GM21529 (cell line): ENCODE data around the gene MYOM1.
"Not testable (repeated sequence)": the region's sequence is repeated elsewhere in the genome, so short reads cannot be mapped to it uniquely, and the experiment has no call there.

Source experiments
- ATAC-seq: cut with Tn5 transposase; IDR thresholded peaks from one replicate; pipeline ENCODE4 v1.9.1; 2021; ENCODE audit not compliant: unreplicated experiment

MYOM1 gene

GRCh38 chr18:3040881-3041280, 178.9 kb downstream of the MYOM1 start:
- no peak for ATAC-seq

DNA sequence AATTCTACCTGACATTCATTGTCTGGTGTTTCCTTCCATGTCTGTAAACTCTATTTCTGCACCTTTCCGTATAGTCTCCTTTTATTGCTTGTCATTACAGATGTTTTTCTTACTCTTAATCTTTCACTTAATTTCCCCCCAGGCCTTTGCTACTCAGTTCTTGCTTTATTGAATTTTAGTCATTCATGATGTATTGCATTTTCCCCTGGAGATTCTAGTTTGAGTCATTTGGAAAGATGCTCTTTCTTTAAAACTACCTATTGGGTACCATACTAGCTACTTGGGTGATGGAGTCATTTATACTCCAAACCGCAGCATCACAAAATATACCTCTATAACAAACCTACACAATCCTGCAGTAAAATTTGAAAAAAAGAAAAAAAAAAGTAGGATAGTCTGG, 179.6 kb downstream of the MYOM1 start:
- ATAC-seq = no peak

DNA sequence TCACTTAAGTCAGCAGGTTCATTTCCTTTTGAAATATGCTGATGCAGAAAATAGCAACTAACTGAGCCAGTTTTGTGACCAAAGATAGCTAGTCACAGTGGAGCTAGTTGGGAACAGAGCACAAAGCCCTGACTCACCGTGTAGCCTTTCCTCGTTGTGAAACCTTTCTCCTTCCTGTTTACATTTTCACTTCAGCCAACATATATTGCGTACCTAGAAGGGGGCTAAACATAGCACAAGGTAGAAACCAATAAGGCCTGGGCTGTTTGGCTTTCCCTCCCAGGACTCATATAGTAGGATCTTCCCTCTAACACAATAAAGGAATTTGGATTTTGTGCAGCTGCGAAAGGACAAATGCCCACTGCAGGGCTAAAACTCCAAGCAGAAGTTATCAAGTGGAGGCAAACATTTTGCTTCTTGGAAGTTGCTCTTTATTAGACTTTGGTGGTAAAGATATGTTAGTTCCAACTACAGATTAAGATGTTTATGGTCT, 182.3 kb downstream of the MYOM1 start:
- peak; percentile 99 for ATAC-seq

- no peak for ATAC-seq
Measured at GRCh38 chr18:3036108-3036507, 183.7 kb downstream of the MYOM1 start.

DNA sequence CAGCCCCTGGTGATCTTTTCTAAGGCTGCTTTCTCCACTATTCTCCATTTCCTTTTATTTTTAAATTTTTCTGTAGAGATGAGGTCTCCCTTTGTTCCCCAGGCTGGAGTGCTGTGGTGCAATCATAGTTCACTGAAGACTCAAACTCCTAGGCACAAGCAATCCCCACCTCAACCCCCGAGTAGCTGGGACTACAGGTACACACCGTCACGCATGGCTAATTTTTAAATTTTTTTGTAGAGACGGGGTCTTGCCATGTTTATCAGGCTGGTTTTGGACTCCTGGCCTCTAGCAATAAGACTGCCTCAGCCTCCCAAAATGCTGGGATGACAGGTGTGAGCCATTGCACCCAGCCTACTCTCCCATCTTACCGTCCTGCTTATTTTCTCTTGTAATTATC, 184.1 kb downstream of the MYOM1 start:
- no peak for ATAC-seq

GRCh38 chr18:3032721-3033120, 187.0 kb downstream of the MYOM1 start:
- ATAC-seq = no peak

DNA sequence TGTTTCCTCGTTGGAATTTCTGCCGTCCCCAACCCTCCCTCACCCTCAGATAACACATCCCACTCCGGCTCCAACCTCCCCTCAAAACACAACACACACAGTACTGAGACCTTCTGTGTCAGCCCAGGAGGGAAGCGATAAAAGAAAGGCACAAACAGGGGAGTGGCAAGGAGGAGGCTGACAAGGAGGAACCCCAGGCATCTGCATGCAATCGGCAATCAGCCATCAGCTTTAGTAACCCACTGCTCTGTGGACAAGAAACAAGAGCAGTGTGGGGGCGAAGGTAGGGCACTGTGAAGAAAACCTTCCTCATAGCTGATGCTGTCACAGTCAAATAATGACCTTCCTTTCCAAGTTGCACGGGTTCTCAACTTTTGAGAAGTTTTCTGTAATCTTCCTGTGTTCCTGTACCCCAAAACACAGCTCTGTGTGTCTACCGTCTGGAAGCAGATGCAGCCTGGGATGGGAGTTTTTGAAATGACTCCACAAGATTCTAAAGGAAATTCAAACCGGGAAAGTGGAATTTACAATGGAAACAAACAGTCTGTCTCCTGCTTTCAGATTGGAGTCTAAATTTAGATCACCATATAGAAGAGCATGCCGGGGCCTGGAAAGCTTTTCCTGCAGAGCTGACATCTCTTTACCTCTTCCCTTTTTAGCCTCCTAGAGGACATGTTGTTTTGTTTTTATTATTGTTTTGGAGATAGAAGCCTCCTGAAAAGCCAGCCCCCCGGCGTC, 190.4 kb downstream of the MYOM1 start:
- ATAC-seq = no peak

DNA sequence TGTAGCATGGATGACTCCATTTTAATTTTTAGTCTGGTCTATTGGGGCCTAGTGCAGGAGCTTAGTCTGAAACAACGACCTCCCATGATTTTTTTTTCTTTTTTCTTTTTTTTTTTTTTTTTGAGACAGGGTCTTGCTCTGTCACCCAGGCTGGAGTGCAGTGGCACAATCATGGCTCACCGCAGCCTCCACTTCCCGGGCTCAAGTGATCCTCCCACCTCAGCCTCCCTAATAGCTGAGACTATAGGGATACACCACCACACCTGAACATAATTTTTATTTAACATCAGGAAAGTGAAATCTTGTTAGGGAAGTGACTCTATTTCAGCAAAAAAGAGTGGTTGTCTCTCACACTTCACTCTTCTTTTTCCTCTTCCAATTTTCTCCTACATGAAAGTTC, 191.7 kb downstream of the MYOM1 start:
- ATAC-seq = not testable (repeated sequence)

DNA sequence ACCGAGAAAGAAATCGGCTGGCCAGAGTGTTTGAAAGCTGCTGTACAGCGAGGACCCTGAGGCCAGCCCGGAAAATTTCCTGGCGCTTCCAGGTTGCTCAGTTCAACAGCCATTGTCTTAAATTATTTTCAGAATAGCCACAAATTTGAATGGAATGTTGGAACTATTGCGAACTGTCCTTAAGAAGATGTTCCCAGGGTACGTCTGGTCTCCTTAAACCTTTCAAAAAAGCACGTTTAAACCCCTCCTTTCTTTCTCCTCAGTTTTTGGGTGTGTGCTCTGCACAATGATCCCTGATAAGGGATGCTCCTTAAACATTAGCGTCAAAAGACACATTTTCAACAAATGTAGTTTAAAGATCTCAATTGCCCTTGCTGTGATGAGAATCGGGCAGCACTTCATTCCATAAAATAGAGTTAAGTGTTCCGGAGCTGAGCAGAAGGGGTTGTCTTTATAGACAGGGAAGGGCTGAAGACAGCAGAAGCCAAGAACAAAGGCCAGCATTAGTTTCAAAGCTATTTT, 192.3 kb downstream of the MYOM1 start:
- ATAC-seq = no peak

GRCh38 chr18:3025544-3025943, 194.2 kb downstream of the MYOM1 start:
- no peak for ATAC-seq

- ATAC-seq = not testable (repeated sequence)
Measured at GRCh38 chr18:3023603-3024002, 196.2 kb downstream of the MYOM1 start.
